Common myeloid progenitor, CD34-positive (primary cell): Measurements from ENCODE around the gene NSDHL.

Experiments used
- CTCF ChIA-PET: fragments of 350-600 bp; sonication (Branson Sonifier 250); formaldehyde crosslinking; loops from one replicate; lab custom pipeline; 2021; ENCODE audit warnings: antibody characterized with exemption; lab: Charles Lee
- POLR2A ChIA-PET: fragments of 350-600 bp; sonication (Branson Sonifier 250); formaldehyde crosslinking; loops from one replicate; lab custom pipeline; 2021; ENCODE audit warnings: antibody characterized with exemption; lab: Charles Lee
- DNase-seq, 3 donors: peaks; one replicate each; pipeline versions ENCODE4 v3.0.0 to v3.0.0-alpha.2; 2013
- H3K27ac ChIP-seq, 2 experiments: 1 replicate in 1 of 2; 2 replicates in 1 of 2; pipeline ENCODE4 v1.7.0; 2013; ENCODE audit warnings: inconsistent platforms in 2 of 2, low read length in 2 of 2, mild to moderate bottlenecking in 2 of 2, low read depth in 1 of 2, moderate library complexity in 1 of 2; ENCODE audit not compliant: severe bottlenecking in 2 of 2, insufficient read depth in 1 of 2, poor library complexity in 1 of 2
- H3K27me3 ChIP-seq, 5 experiments: replicated peaks in 2 of 5; 1 replicate in 3 of 5; 2 replicates in 2 of 5; pipeline versions ENCODE4 v1.6.1 to v1.7.0; 2013; ENCODE audit warnings: low read length in 4 of 5, mild to moderate bottlenecking in 2 of 5, moderate library complexity in 2 of 5, inconsistent platforms in 1 of 5; ENCODE audit not compliant: insufficient read depth in 5 of 5, control insufficient read depth in 4 of 5
- H3K36me3 ChIP-seq, 4 experiments: 1 replicate in 2 of 4; 2 replicates in 2 of 4; pipeline versions ENCODE4 v1.6.1 to v1.7.0; 2013; ENCODE audit warnings: low read length in 3 of 4, control low read depth in 1 of 4, mild to moderate bottlenecking in 1 of 4; ENCODE audit not compliant: control insufficient read depth in 4 of 4, insufficient read depth in 4 of 4
- H3K4me1 ChIP-seq, 4 experiments: 1 replicate in 3 of 4; 2 replicates in 1 of 4; pipeline versions ENCODE4 v1.6.1 to v1.7.1; 2013; ENCODE audit warnings: low read length in 3 of 4, mild to moderate bottlenecking in 3 of 4, control low read depth in 1 of 4, inconsistent platforms in 1 of 4, moderate library complexity in 1 of 4; ENCODE audit not compliant: control insufficient read depth in 4 of 4, insufficient read depth in 4 of 4; ENCODE audit errors: control extremely low read depth in 1 of 4
- H3K4me3 ChIP-seq, 7 experiments: 1 replicate in 4 of 7; 2 replicates in 3 of 7; pipeline versions ENCODE4 v1.5.1 to v1.7.0; 2013; ENCODE audit warnings: mild to moderate bottlenecking in 7 of 7, low read length in 6 of 7, moderate library complexity in 6 of 7, inconsistent platforms in 2 of 7, low read depth in 2 of 7, control low read depth in 1 of 7; ENCODE audit not compliant: insufficient read depth in 4 of 7, control insufficient read depth in 1 of 7; ENCODE audit errors: extremely low read depth in 1 of 7
- H3K9me3 ChIP-seq, 5 experiments: 1 replicate in 4 of 5; 2 replicates in 1 of 5; pipeline versions ENCODE4 v1.6.1 to v1.7.1; 2013; ENCODE audit warnings: low read length in 4 of 5, mild to moderate bottlenecking in 2 of 5, inconsistent platforms in 1 of 5, low read depth in 1 of 5, moderate library complexity in 1 of 5; ENCODE audit not compliant: control insufficient read depth in 4 of 5, insufficient read depth in 2 of 5; ENCODE audit errors: control extremely low read depth in 1 of 5
- WGBS: methylation state at CpG from one replicate; pipeline ENCODE4 v1.1.5; 2013; ENCODE audit not compliant: insufficient coverage; 5-methylcytosine and 5-hydroxymethylcytosine counted together

Gene NSDHL

DNA sequence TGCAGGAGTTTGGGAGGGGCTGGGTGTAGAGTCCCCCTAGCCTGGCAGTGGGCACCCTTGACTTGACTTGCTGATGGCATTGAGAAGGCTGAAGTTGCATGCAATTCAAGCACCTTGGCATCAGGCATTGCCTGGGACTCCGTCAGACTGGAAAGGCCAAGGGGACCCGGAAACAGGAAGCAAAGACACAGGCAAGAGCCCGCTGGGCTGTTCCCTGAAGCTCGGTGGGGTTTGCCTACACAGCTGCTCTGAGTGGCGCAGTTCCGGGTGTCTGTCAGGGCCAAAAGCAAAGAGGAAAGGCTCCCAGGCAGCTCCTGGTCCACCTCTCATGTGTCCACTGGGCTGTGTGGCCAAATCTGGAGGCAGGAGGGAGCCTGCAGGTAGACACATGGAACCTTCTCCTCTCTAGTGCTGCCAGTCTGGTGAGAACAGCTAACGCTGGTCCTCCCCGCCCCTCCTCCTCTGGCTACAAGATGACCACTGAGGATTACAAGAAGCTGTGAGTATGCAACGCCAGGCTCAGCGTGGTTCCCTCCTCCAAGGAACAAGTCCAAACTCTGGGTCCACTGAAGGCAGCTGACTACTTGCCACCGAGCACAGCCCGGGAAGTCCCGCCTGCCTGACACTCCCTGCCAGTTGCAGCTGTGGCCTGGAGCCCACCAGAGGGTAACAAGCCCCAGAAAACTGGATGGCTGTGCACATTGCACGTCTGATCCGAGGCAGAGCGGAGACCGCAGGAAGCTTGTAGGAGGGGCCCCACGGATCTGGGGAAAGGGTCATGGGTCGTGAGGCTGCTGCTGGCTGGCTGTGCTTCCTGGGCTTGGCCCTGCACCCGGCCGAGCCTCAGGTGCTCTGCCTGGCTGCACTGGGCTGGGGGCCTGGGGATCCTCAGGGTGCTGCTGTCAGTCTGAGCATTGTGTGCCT lies 87.1 kb downstream of the NSDHL start:
- no peak overlapping the region for H3K4me3 ChIP-seq

DNA sequence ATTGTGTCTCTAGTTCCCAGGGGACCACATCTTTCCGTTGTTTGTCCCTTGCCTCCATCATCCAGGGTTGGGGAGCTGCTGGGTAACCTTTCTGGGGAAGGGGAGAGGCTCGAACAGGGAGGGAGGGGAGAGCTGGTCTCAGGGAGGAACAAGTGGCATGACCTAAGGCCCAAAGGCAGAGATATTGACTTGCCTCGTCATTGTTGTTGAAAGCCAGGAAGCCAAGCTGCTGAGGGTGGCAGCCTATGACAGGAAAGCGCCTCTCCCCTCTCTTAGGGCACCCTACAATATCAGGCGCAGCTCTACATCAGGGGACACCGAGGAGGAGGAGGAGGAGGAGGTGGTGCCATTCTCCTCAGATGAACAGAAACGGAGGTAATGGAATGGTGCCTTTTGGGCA lies 87.8 kb downstream of the NSDHL start:
- peak in 2 of 3 donors; percentile 51 to 64 for DNase-seq
- H3K36me3 ChIP-seq, result no peaks in the 10 kb centered on the region
- peaks cover 0 to 87% (median 34%) of the 10 kb centered on the region in 4 experiments for H3K4me1 ChIP-seq
- no peaks in the 10 kb centered on the region for H3K9me3 ChIP-seq
- peak overlapping the region in 1 of 7 experiments; percentile 3 for H3K4me3 ChIP-seq
- no peaks in the 10 kb centered on the region for H3K27me3 ChIP-seq
- ChIA-PET CTCF (interaction anchor here (0.9 to 6.7 kb wide), 3 partner anchors 8 to 1165 kb away, joined by 3 to 73 read pairs (median 3); no protein-coding TSS in a partner anchor), POLR2A (no interaction called here)
- H3K27ac ChIP-seq, result no peak overlapping the region
- 18% methylated on average over 3 of the region's 7 CpGs for WGBS

More for the DNA sequence above, 87.1 kb downstream of the NSDHL start:
- H3K4me1 ChIP-seq, result peaks cover 0 to 88% (median 39%) of the 10 kb centered on the region in 4 experiments
- H3K9me3 ChIP-seq, result no peaks in the 10 kb centered on the region
- H3K27ac ChIP-seq, result no peak overlapping the region
- no peak for DNase-seq
- no peaks in the 10 kb centered on the region for H3K27me3 ChIP-seq
- ChIA-PET CTCF (interaction anchor here (0.9 to 6.7 kb wide), 4 partner anchors 8 to 1164 kb away, joined by 3 to 73 read pairs (median 3); no protein-coding TSS in a partner anchor), POLR2A (no interaction called here)
- 65% methylated on average over 20 of the region's 21 CpGs for WGBS
- no peaks in the 10 kb centered on the region for H3K36me3 ChIP-seq
